Measurements from ENCODE around the gene ELF3. TPM values are rescaled to one million over a fixed set of nuclear protein-coding genes. Genes with fewer than 3 reads are reported as not detected.

Gene ELF3
- total RNA-seq, 4 donors from 2014 or later: 0.17 to 2.9 (median 1.2) TPM; not detected in 1

DNA sequence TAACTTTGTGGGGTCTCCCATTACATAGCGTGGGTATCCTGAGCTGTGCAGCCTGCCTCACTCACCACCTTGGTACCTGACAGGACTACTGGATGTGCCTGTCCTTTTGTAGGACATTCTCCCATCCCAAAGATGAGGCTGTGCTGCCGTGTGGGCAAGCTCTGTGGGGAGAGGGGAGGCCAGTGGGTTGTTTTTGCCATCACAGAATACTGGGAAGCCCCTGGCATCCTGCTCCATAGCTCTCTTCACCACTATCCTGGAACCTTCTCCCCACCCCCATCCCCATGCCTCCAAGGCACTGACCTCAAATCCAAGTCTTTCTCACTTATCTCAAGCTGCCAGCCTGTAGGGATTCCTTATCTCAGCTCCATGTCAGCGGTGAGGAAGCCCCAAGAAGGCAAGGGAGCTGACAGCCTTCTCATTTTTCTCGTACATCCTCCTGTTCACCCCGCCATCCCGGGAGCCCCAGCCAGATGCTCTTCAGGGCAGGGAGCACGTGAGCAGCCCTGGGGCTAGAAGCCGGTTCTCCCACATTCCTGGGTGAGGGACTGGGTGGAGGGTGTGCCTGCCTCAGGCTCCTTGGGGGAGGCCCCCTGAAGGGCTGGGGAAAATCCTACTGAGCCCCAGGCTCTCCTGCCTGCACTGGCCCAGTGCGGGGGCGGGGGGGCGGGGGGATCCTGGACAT is 2.4 kb upstream of the ELF3 start:
- peaks cover 27 to 56% (median 49%) of the 10 kb centered on the region in 4 donors for H3K36me3 ChIP-seq
- H3K27me3 ChIP-seq: no peaks in the 10 kb centered on the region
- DNase-seq (ENCODE audit: extremely low spot score): no peak
- no peak overlapping the region for H3K4me3 ChIP-seq
- TF ChIP-seq POLR2AphosphoS5 (IDR thresholded peaks at IDR 0.05) (no peak), EP300 (IDR thresholded peaks at IDR 0.05) (no peak), POLR2A (IDR thresholded peaks at IDR 0.05; ENCODE audit: low read depth) (no peak)
- TF ChIP-seq, protein P1, sequence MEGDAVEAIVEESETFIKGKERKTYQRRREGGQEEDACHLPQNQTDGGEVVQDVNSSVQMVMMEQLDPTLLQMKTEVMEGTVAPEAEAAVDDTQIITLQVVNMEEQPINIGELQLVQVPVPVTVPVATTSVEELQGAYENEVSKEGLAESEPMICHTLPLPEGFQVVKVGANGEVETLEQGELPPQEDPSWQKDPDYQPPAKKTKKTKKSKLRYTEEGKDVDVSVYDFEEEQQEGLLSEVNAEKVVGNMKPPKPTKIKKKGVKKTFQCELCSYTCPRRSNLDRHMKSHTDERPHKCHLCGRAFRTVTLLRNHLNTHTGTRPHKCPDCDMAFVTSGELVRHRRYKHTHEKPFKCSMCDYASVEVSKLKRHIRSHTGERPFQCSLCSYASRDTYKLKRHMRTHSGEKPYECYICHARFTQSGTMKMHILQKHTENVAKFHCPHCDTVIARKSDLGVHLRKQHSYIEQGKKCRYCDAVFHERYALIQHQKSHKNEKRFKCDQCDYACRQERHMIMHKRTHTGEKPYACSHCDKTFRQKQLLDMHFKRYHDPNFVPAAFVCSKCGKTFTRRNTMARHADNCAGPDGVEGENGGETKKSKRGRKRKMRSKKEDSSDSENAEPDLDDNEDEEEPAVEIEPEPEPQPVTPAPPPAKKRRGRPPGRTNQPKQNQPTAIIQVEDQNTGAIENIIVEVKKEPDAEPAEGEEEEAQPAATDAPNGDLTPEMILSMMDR (IDR thresholded peaks at IDR 0.05): no peak
- peaks cover 0 to 12% (median 2%) of the 10 kb centered on the region in 4 donors for H3K4me1 ChIP-seq
- no peaks in the 10 kb centered on the region for H3K9me3 ChIP-seq
- intact Hi-C loops (cut with DNase I): loop anchor here (5.0 kb wide), 1 partner anchor 109 kb away; no protein-coding TSS in a partner anchor
- 47% methylated on average over 3 of the region's 11 CpGs for WGBS
- H3K27ac ChIP-seq (replicated peaks in 1 of 4): no peak overlapping the region

DNA sequence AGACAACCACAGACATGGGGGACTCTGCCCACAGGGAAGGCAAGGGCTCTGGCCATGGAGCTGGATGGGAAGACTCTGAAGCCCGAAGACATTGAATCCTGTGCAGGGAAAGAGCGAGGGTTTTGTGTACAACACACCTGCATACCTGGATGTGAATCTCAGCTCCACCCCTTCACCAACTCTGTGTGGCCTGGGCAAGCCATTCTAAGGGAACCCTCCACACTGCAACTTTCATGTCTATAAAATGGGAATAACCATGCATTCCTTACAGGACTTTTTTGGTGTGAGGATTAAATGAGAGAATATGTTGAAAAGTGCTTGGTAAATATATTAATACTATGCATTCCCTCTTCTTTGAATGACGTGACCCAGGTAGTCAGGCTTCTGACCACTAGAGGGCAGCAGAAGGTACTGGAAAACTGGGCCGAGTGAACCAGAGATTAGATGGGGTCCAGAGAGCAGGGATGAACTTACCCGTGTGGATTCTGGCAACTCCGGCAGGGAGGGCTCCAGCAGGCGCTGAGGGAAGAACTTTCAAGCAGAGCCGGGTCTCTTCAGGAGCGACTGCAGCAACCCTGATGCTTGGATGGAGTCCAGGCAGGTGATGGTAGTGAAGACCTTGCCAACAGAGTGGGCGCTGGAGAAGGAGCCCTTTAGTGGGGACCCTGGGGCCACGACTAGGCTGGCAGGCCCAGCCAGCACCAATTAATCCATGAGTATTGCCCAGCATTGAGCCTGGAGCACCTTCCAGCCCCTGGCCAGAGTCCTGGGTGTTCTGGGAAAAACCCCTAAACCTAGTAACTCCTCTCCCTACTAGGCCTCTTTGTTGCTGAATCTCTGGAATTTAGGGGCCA is 834 bp upstream of the ELF3 start:
- H3K9me3 ChIP-seq: no peaks in the 10 kb centered on the region
- 11% methylated on average over 5 of the region's 11 CpGs for WGBS
- intact Hi-C loops (cut with DNase I): loop anchor here (1.0 to 5.0 kb wide), 2 partner anchors 108 to 126 kb away; no protein-coding TSS in a partner anchor
- H3K27ac ChIP-seq (replicated peaks in 1 of 4): no peak overlapping the region
- peaks cover 12 to 40% (median 33%) of the 10 kb centered on the region in 4 donors for H3K36me3 ChIP-seq
- no peaks in the 10 kb centered on the region for H3K27me3 ChIP-seq
- no peak overlapping the region for H3K4me3 ChIP-seq
- peaks cover 0 to 12% (median 2%) of the 10 kb centered on the region in 4 donors for H3K4me1 ChIP-seq
- no peak for DNase-seq (ENCODE audit: extremely low spot score)
- TF ChIP-seq, protein P1 (IDR thresholded peaks at IDR 0.05): peak; percentile 76 to 87 (median 77)
- TF ChIP-seq POLR2AphosphoS5 (IDR thresholded peaks at IDR 0.05): no peak

DNA sequence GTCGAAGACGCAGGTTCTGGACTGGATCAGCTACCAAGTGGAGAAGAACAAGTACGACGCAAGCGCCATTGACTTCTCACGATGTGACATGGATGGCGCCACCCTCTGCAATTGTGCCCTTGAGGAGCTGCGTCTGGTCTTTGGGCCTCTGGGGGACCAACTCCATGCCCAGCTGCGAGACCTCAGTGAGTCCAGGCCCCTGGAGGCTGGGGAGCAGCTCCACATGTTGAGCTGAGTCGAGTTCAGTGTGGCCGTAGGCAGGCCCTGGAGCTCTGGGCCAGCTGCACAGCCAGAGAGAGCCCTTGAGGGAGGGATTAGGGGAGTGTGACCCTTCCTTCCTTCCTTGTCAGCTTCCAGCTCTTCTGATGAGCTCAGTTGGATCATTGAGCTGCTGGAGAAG is 1.6 kb downstream of the ELF3 start:
- whole genome bisulfite sequencing: 92% methylated on average over 11 of the region's 11 CpGs
- Histone ChIP-seq H3K4me3 (no peak overlapping the region), H3K4me1 (peaks cover 0 to 5% (median 2%) of the 10 kb centered on the region in 4 donors), H3K27me3 (no peaks in the 10 kb centered on the region), H3K27ac (replicated peaks in 1 of 4) (no peak overlapping the region), H3K36me3 (peaks cover 0 to 25% (median 14%) of the 10 kb centered on the region in 4 donors), H3K9me3 (no peaks in the 10 kb centered on the region)
- intact Hi-C loops (cut with DNase I): no loop called here
- TF ChIP-seq EP300 (IDR thresholded peaks at IDR 0.05) (no peak), POLR2A (IDR thresholded peaks at IDR 0.05; ENCODE audit: low read depth) (no peak), POLR2AphosphoS5 (IDR thresholded peaks at IDR 0.05) (no peak)
- TF ChIP-seq, protein P1 (IDR thresholded peaks at IDR 0.05): no peak
- DNase-seq (ENCODE audit: extremely low spot score): no peak

DNA sequence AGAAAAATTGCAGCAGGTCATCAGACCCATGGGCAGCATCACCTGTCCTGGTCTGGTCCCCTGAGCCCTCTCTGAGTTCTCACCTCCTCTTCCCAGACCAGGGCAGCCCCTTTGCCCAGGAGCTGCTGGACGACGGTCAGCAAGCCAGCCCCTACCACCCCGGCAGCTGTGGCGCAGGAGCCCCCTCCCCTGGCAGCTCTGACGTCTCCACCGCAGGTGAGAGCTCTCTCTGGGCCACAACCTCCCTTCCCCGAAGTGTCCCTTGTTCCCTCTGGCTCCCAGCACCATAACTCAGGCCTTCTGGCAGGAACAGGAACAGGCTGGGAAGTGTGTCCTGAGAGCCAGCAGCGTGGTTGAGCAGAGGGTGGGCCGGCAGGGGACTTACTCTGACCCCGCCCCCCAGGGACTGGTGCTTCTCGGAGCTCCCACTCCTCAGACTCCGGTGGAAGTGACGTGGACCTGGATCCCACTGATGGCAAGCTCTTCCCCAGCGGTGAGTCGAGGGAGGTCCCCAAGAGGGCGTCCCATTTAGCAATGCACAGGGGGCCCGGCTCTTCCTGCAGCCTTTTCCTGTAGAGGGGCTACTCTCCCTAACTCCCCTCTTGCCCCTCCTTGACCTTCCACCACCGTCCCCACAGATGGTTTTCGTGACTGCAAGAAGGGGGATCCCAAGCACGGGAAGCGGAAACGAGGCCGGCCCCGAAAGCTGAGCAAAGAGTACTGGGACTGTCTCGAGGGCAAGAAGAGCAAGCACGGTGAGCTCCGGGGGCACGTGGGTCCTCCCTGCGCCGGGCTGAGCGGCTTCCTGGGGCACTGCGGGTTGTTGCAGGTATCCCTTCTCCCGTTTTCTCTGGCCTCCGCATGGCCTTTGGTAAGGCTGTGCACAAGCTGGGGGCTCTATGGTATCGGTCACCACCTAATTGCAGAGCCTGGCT is 2.4 kb downstream of the ELF3 start:
- no peak overlapping the region for H3K4me3 ChIP-seq
- no peak for DNase-seq (ENCODE audit: extremely low spot score)
- intact Hi-C loops (cut with DNase I): no loop called here
- no peaks in the 10 kb centered on the region for H3K27me3 ChIP-seq
- no peaks in the 10 kb centered on the region for H3K9me3 ChIP-seq
- no peak overlapping the region for H3K27ac ChIP-seq (replicated peaks in 1 of 4)
- TF ChIP-seq POLR2AphosphoS5 (IDR thresholded peaks at IDR 0.05) (no peak), EP300 (IDR thresholded peaks at IDR 0.05) (no peak), POLR2A (IDR thresholded peaks at IDR 0.05; ENCODE audit: low read depth) (no peak)
- TF ChIP-seq, protein P1 (IDR thresholded peaks at IDR 0.05): no peak
- H3K36me3 ChIP-seq: peaks cover 0 to 17% (median 6%) of the 10 kb centered on the region in 4 donors
- H3K4me1 ChIP-seq: peaks cover 0 to 5% (median 2%) of the 10 kb centered on the region in 4 donors
- 91% methylated on average over 22 of the region's 35 CpGs for WGBS

Data from esophagus muscularis mucosa (tissue), 4 donors.